B cell (primary cell): Measurements from ENCODE around the gene PTPRN2. TPM values are rescaled to one million over a fixed set of nuclear protein-coding genes. Genes with fewer than 3 reads are reported as not detected.

ENCODE experiments used
- ATAC-seq: fragments of 200-7000 bp; cut with Tn5 transposase; one replicate; pipeline ENCODE4 v1.10.0; 2021; ENCODE audit warnings: low read depth, mild to moderate bottlenecking, moderate number of reproducible peaks, moderate library complexity
- CTCF ChIA-PET: fragments of 350-600 bp; sonication (Branson Sonifier 250); formaldehyde crosslinking; loops from one replicate; lab custom pipeline; 2021; ENCODE audit warnings: antibody characterized with exemption, inconsistent platforms; lab: Charles Lee
- POLR2A ChIA-PET: fragments of 350-600 bp; sonication (Branson Sonifier 250); formaldehyde crosslinking; loops from one replicate; lab custom pipeline; 2021; ENCODE audit warnings: antibody characterized with exemption; lab: Charles Lee
- DNase-seq: peaks from one replicate; pipeline ENCODE4 v3.0.0; 2013
- H2AFZ ChIP-seq: 2 replicates; pipeline ENCODE4 v1.6.1; 2012; ENCODE audit warnings: mild to moderate bottlenecking, low read depth, low read length; ENCODE audit not compliant: insufficient read depth, poor library complexity, severe bottlenecking
- H3K27ac ChIP-seq, 2 donors: 1 replicate in 1 of 2; 2 replicates in 1 of 2; pipeline ENCODE4 v1.5.1; 2012 to 2013; ENCODE audit warnings: low read length in 2 of 2, mild to moderate bottlenecking in 2 of 2, moderate library complexity in 1 of 2
- H3K27me3 ChIP-seq, 4 experiments: fragments of 200-600 bp in 1 of 4; sonication (generic) in 1 of 4; replicated peaks in 1 of 4; 1 replicate in 2 of 4; 2 replicates in 2 of 4; pipeline versions ENCODE4 v1.6.1 to v1.7.0; 2013 to 2016; ENCODE audit warnings: low read length in 3 of 4, mild to moderate bottlenecking in 2 of 4, mixed read lengths in 1 of 4, moderate library complexity in 1 of 4; ENCODE audit not compliant: insufficient read depth in 4 of 4, control insufficient read depth in 3 of 4; ENCODE audit errors: control extremely low read depth in 1 of 4
- H3K36me3 ChIP-seq, 2 experiments: replicated peaks in 1 of 2; 1 replicate in 1 of 2; 2 replicates in 1 of 2; pipeline versions ENCODE4 v1.6.1 to v1.7.1; 2013; ENCODE audit warnings: low read length in 1 of 2; ENCODE audit not compliant: insufficient read depth in 2 of 2, control insufficient read depth in 1 of 2; ENCODE audit errors: control extremely low read depth in 1 of 2, extremely low read depth in 1 of 2
- H3K4me1 ChIP-seq, 2 donors: fragments of 200-600 bp in 1 of 2; sonication (generic) in 1 of 2; 1 replicate in 1 of 2; 2 replicates in 1 of 2; pipeline versions ENCODE4 v1.5.1 to v1.6.1; 2013 to 2017; ENCODE audit warnings: low read length in 2 of 2; ENCODE audit not compliant: control insufficient read depth in 2 of 2, insufficient read depth in 2 of 2
- H3K4me2 ChIP-seq: replicated peaks from 2 replicates; pipeline ENCODE3; 2012; ENCODE audit warnings: mild to moderate bottlenecking, low read depth, low read length; ENCODE audit not compliant: poor library complexity, severe bottlenecking
- H3K4me3 ChIP-seq, 5 experiments: fragments of 200-600 bp in 1 of 5; sonication (generic) in 1 of 5; 1 replicate in 3 of 5; 2 replicates in 2 of 5; pipeline versions ENCODE4 v1.5.1 to v1.7.0; 2011 to 2016; ENCODE audit warnings: low read length in 4 of 5, mild to moderate bottlenecking in 4 of 5, low read depth in 2 of 5, control low read depth in 1 of 5, moderate library complexity in 1 of 5; ENCODE audit not compliant: insufficient read depth in 1 of 5; ENCODE audit errors: control extremely low read depth in 1 of 5, extremely low read depth in 1 of 5
- H3K79me2 ChIP-seq: fragments of 200-600 bp; sonication (generic); one replicate; pipeline ENCODE4 v1.6.0; 2016; ENCODE audit warnings: low read length; ENCODE audit not compliant: control insufficient read depth, insufficient read depth
- H3K9ac ChIP-seq: fragments of 200-600 bp; sonication (generic); 2 replicates; pipeline ENCODE4 v1.6.1; 2017; ENCODE audit warnings: mild to moderate bottlenecking, low read length, moderate library complexity
- H3K9me3 ChIP-seq, 3 donors: one replicate each; pipeline versions ENCODE4 v1.6.1 to v1.7.1; 2013; ENCODE audit warnings: low read length in 2 of 3; ENCODE audit not compliant: control insufficient read depth in 2 of 3, insufficient read depth in 1 of 3; ENCODE audit errors: control extremely low read depth in 1 of 3
- H4K20me1 ChIP-seq: 2 replicates; pipeline ENCODE4 v1.6.0; 2012; ENCODE audit warnings: mild to moderate bottlenecking, low read length; ENCODE audit not compliant: insufficient read depth, control insufficient read depth, poor library complexity, severe bottlenecking
- H3K27ac Mint-ChIP-seq: one replicate; pipeline ENCODE4 v1.8.0; 2021; ENCODE audit warnings: mixed read lengths
- H3K27me3 Mint-ChIP-seq: one replicate; pipeline ENCODE4 v1.8.0; 2021; ENCODE audit warnings: mixed read lengths
- H3K4me1 Mint-ChIP-seq: one replicate; pipeline ENCODE4 v1.8.0; 2021; ENCODE audit warnings: mixed read lengths
- H3K4me3 Mint-ChIP-seq: one replicate; pipeline ENCODE4 v1.8.0; 2021; ENCODE audit warnings: mixed read lengths
- H3K9me3 Mint-ChIP-seq: one replicate; pipeline ENCODE4 v1.8.0; 2022; ENCODE audit warnings: mixed read lengths; ENCODE audit not compliant: insufficient read depth
- CTCF ChIP-seq: fragments of 200-600 bp; IDR thresholded peaks from one replicate; pipeline ENCODE4 v1.8.0; 2022; ENCODE audit warnings: antibody characterized with exemption, mild to moderate bottlenecking
- EZH2 ChIP-seq: IDR thresholded peaks from 2 replicates; pipeline ENCODE4 v1.6.1; 2012; ENCODE audit warnings: borderline replicate concordance, low read depth, mild to moderate bottlenecking, moderate library complexity, low read length; ENCODE audit not compliant: insufficient read depth, poor library complexity, severe bottlenecking
- WGBS: methylation state at CpG from one replicate; pipeline ENCODE4 v1.1.5; 2013; ENCODE audit warnings: missing lambda C conversion rate; ENCODE audit not compliant: insufficient coverage; 5-methylcytosine and 5-hydroxymethylcytosine counted together
- intact Hi-C: fragments of 100-400 bp; cut with micrococcal nuclease; formaldehyde crosslinking; loops from one replicate; pipeline ENCODE4 v1.10.0; 2022
- polyA plus RNA-seq: library from polyadenylated mRNA; depleted of rRNA; stranded (reverse); fragments of >200 nt; gene quantifications from 2 replicates; pipeline ENCODE4 v1.2.3, GENCODE V29; 2012
- total RNA-seq, 2 donors: library from RNA; stranded (reverse); fragments of 120-200 nt in 1 of 2; gene quantifications; 1 replicate in 1 of 2; 2 replicates in 1 of 2; pipeline versions ENCODE4 v1.2.3 to v1.2.4, GENCODE V29; 2013 to 2022

PTPRN2 gene
- total and polyA plus RNA-seq, 2 donors (not counting 1 experiment from before 2014, with no cell fraction given), result 2.0 to 5.0 TPM

GRCh38 chr7:157843336-157844140 is 744.1 kb downstream of the PTPRN2 start:
- ATAC-seq (no peak), DNase-seq (no peak)
- no peak overlapping the region for H2AFZ ChIP-seq
- TF ChIP-seq EZH2 (no peak), CTCF (no peak)
- Mint-ChIP-seq H3K27me3 (no peaks in the 10 kb centered on the region), H3K4me1 (no peaks in the 10 kb centered on the region), H3K27ac (no peak overlapping the region), H3K4me3 (no peak overlapping the region), H3K9me3 (no peaks in the 10 kb centered on the region)
- H3K4me2 ChIP-seq, result no peak overlapping the region
- 94% methylated on average over 23 of the region's 29 CpGs for WGBS
- H3K27me3 ChIP-seq, result no peaks in the 10 kb centered on the region
- no peaks in the 10 kb centered on the region for H3K4me1 ChIP-seq
- H3K27ac ChIP-seq, result no peak overlapping the region
- no peak overlapping the region for H3K4me3 ChIP-seq
- no peaks in the 10 kb centered on the region for H3K36me3 ChIP-seq
- H3K9me3 ChIP-seq, result peaks cover 0 to 27% (median 0%) of the 10 kb centered on the region in 3 donors
- no peak overlapping the region for H3K9ac ChIP-seq
- POLR2A ChIA-PET, result no interaction called here
- intact Hi-C loops, result no loop called here
- CTCF ChIA-PET, result no interaction called here
- H3K79me2 ChIP-seq, result no peaks in the 10 kb centered on the region
- no peaks in the 10 kb centered on the region for H4K20me1 ChIP-seq

- POLR2A ChIA-PET, result no interaction called here
- no peaks in the 10 kb centered on the region for H3K4me1 ChIP-seq
- H3K4me2 ChIP-seq, result no peak overlapping the region
- DNase-seq, result no peak
- ATAC-seq, result no peak
- Mint-ChIP-seq H3K27ac (no peak overlapping the region), H3K27me3 (no peaks in the 10 kb centered on the region), H3K4me1 (no peaks in the 10 kb centered on the region), H3K9me3 (no peaks in the 10 kb centered on the region), H3K4me3 (no peak overlapping the region)
- H3K9ac ChIP-seq, result no peak overlapping the region
- H3K36me3 ChIP-seq, result no peaks in the 10 kb centered on the region
- peaks cover 0 to 25% (median 0%) of the 10 kb centered on the region in 3 donors for H3K9me3 ChIP-seq
- no peak overlapping the region for H3K4me3 ChIP-seq
- WGBS, result 80% methylated on average over 9 of the region's 14 CpGs
- H4K20me1 ChIP-seq, result no peaks in the 10 kb centered on the region
- intact Hi-C loops, result no loop called here
- CTCF ChIA-PET, result no interaction called here
- no peak overlapping the region for H2AFZ ChIP-seq
- no peak overlapping the region for H3K27ac ChIP-seq
- H3K27me3 ChIP-seq, result no peaks in the 10 kb centered on the region
- TF ChIP-seq CTCF (no peak), EZH2 (no peak)
- no peaks in the 10 kb centered on the region for H3K79me2 ChIP-seq
Measured at GRCh38 chr7:157841773-157842370, 745.8 kb downstream of the PTPRN2 start.
